CD1c-positive myeloid dendritic cell (primary cell): ENCODE results near the gene SNX30.
A peak's percentile ranks its signal among the peaks of the same experiment; 100 is the strongest.

Source experiments
- DNase-seq: peaks from one replicate; pipeline ENCODE4 v3.0.0-alpha.2; 2016; ENCODE audit errors: extremely low spot score

Gene SNX30

GRCh38 chr9:112783551-112783954 is 33.0 kb downstream of the SNX30 start:
- no peak for DNase-seq

DNA sequence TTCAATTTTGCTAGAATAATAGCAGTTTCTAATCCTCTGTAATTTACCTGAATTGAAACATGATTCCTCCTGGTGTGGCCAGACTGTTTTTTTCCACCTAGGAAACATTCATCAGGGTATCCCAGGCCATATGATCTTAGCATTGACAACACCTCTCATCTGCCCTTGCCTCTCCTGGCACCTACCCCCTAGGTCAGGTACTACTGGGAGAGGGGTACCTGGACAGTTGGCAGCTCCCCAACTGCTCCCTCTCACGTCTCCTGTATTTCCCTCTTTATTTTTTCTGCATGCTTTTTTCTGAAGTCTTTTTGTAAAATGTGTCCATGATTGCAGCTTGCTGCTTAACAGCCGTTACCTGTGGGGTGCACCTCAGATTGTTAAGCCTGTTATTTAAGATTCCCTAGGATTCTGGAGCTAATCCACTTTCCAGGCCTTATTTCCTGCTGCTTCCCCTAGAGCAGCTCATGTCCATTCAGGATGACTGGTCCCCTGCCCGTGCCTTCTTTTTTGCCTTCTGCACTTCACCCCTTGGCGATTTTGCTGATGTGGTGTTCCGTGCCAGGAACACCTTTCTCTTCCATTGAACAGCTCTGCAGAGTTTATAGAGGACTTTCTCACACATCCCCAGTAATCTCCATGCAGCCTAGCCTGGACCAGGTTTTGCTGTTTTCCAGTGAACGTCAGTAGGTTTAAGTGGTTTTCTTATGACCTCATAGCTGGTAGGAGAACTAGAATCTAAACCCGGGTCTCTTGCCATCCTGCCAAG is 33.6 kb downstream of the SNX30 start:
- no peak for DNase-seq

GRCh38 chr9:112785986-112786385 is 35.4 kb downstream of the SNX30 start:
- DNase-seq, result no peak

DNA sequence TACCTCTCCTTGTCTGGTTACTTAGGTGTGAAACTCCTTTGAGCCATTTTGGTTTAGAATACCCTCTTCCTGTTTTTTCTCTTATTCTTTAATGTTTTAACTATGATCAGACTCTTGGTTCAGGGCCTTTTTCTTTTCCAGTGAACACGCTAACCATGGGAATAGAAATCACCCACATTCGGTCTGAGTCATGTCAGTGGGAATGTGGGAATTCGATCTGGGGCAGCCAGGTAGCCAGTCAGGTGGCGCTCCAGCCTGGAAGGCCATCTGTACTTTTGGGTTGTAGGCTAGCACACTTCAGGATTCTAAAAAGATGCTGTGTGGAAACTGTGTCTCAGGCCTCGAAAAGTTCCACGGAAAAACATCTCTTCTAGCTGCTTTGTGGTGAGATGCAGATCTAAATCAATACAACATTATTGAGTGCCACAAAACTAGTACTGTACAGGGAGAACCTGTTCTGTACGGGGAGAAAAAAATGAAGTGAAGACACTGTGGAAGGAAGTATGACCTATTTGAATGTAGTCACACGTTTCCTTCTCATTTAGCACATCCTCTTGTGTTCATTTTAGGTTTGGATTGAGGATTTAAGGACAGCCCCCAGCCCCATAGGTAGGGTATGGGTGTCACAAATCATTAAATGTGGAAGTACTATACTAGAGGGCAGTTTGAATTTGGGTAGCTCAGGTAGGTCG is 36.4 kb downstream of the SNX30 start:
- no peak for DNase-seq

DNA sequence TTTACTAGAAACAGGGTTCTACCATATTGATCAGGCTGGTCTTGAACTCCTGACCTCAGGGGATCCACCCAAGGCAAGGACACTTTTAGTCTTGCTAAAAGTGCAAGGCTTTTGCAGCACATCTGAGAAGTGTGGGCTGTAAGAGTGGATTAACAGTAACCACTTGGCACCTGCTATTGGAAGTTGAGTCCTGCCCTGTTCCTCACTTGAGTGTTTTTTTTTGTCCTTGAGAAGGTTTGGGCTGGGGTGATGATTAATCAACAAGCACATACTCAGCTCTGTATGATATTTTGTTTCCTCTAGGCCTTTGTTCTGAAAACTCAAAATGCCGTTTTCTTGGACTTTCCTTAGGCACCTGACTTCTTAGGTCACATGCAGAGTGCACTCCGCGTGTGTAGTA is 37.4 kb downstream of the SNX30 start:
- DNase-seq, result no peak

GRCh38 chr9:112789473-112789872 is 38.9 kb downstream of the SNX30 start:
- no peak for DNase-seq

DNA sequence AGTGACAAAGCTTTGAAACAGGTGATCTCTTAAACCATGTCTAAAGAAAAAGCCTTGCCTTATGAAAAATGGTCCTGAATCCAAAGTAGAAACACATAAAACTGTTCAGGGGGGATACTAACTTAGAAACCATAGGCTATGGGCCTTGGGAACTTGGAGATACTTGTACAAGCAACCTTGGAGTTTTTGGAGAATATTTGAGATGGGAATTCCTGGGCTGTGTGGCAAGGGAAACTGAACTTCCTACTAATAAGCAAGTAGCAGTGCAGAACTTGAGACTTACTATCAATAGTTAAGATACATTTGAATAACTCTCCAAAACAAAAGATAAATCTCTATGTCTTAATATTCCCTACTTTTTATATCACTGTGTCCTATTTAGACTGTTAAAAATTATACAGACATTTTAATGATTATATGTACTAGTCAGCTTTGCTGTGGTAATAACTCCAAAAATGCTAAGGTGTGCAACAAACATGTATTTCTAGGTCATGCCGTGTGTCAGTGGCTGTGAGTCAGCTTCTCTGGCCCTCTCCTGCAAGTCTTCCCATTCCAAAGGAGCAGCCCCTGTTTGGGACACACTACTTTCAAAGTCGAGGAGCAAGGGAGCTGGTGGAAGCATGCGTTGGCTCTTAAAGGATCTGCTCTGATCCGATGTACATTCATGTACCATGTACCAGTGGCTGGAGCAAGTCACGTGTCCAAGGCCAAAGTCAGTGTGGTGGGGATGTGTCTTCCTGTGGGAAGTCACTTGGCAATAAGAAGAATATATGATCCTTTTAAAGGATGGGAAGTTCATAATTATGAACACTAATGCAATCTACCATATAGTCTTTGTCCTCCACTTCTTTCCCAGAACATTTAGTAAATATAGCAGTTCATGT is 39.6 kb downstream of the SNX30 start:
- DNase-seq, result no peak

DNA sequence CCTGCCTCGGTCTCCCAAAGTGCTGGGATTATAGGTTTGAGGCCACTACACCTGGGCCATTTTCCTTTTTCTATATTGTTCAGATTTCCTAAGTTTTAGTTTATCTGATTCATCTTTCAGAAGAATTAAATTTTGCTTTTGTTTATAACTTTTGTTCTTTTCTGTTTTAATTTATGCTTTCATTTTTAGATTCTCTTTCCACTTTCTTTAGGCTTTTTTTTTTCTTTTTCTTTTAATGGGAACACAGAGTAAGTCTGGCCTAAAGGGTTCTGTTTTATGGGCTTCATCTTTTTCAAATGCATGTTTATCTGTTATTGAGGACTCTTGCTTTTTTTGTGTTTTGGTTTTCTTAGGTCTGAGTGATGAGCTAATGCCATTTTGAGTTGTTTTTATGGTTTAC is 42.1 kb downstream of the SNX30 start:
- DNase-seq, result no peak

DNA sequence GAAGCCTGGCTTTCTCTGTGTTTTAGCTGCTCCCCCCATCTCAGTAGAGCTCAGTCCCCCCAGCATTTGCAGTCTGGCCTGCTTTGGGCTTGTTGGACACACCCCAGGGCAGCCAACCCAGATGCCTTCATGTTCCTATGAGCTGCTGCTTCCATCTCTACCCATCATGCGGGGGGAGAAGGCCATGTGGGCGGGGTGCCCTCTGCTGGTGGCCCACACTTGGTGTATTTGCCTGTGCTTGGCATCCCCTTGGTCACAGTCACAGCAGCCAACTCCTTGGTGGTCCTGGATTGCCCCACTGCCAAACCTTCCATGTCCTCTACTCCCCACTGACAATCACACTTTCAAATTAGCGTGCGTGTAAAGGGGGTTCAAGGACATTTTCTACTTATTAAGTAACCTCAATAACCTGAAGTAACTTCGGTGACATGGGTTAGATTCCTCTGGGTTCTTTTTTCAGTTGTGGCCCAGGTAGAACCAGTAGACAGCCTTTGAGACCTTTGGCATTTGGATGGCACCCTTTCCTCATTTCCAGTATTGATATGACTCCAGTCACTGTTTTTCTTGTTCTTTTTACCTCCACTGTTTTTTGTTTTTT is 42.8 kb downstream of the SNX30 start:
- DNase-seq, result peak; percentile 69

DNA sequence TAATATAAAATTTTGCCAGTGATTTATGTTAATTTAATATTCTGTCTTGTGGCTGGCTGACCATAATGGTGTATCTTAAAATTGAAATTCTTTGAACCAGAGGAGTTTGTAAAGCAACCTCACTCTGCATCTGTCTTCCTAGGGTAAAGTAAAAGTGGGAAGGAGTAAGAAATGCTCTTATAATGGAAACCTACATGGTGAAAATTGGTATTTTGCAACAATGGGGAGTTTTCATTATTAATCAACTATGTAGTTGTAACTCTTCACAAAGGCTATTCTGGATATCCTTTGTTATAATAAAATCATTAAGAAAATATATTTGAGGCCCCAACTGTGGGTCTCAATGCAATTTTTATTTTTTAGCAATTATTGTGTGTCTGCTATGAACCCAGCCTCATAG is 44.2 kb downstream of the SNX30 start:
- no peak for DNase-seq

- no peak for DNase-seq
Observed at GRCh38 chr9:112795921-112796320, 45.4 kb downstream of the SNX30 start.

- no peak for DNase-seq
Observed at GRCh38 chr9:112796485-112796884, 45.9 kb downstream of the SNX30 start.

DNA sequence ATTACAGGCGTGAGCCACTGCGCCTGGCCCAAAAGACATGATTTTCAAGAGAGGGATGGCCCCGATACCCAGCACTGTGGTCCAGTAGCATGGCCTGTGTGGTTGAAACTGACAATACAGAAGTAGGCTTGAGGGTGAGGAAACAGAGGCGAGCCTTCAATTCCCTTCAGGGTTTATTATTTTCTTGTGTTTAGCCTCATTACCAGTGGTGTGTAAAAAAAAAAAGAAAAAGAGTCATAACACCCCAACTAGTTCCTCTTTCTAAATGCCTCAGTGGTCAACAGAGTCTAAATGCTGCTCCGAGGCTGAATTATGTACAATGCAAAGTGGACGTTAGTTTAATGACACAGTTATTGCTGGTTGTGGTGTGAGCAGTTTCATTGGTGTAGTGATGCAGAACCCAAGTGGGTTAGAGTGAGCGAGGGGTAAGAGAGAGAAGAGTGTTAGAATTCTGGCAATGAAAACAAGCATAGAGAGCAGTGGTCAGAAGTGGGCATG is 58.8 kb downstream of the SNX30 start:
- DNase-seq, result peak; percentile 85

DNA sequence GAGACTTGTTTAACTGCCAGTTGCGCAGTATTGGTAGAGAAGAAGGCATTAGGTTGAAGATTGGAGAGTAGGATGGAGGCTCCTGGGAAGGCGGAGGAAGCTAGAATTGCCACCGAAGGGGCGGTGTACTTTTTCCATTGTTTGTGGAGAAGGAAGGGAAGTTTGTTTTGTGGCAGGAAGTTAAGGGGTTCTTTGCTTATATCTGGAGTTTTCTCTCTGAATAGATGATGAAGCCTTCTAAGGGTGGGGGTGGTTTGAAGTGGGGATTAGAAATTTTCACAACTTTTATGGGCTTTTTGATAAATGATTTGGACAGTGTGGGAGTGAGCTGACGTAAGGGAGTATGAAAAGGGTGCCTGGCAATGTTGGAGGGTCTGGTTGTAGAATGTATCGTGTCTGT is 59.3 kb downstream of the SNX30 start:
- DNase-seq, result peak; percentile 31

- DNase-seq, result no peak
Observed at GRCh38 chr9:112810696-112811490, 60.3 kb downstream of the SNX30 start.

- no peak for DNase-seq
Observed at GRCh38 chr9:112811518-112811917, 61.0 kb downstream of the SNX30 start.

GRCh38 chr9:112815868-112816267 is 65.3 kb downstream of the SNX30 start:
- no peak for DNase-seq

- DNase-seq, result no peak
Observed at GRCh38 chr9:112817860-112818203, 67.3 kb downstream of the SNX30 start.

DNA sequence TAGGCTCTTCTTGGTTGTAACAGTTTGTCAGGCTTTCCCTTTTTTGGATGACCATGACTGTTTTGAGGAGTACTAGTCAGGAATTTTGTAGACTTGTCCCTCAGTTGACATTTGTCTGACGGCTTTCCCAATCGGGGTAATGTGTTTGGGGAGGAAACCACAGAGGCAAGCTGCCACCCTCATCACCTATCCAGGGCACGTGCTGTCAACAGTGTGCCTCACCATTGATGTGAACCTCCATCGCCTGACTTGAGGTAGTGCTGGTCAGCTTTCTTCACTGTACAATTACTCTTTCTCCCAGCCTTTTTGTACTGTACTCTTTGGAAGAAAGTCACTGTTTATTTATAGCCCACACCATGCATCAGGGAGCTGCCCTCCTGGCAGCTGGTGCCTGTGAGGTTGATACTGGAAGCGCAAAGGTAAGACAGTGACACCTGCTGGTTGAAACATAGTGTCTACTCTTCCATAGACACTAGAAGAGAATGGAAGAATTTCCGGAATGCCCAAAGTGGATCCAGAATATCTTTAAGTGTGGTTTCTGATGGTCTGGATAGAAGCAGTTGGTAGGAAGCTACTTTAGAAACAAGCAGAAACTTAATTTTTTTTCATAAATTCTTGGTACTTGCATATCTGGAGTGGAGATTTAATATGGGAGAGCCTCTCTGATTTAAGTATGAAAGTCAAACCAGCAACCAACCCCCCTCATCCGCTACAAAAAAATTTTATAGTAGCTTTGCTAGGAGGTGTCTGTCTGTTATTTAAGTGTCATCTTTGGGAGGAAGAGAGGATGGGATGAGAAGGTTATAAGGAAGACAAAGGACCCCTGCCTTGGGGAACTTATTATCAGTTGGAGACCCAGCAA is 69.3 kb downstream of the SNX30 start:
- DNase-seq, result no peak

DNA sequence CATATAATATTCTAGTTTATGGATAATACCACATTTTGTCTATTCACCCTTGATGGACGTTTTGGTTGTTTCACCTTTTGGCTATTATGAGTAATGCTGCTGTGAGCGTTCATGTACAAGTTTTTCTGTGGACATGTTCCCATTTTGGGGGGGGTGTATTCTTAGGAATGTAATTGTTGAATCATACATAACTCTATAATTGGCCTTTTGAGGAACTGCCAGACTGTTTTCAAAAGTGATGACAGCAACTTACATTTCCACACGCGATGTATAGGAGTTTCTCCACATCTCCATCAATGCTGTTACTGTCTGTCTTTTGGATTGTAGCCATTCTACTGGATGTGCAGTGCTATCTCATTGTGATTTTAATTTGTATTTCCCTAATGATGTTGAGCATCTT is 70.3 kb downstream of the SNX30 start:
- DNase-seq, result peak; percentile 79
